ENCODE results near the gene AURKAIP1.

AURKAIP1 gene

DNA sequence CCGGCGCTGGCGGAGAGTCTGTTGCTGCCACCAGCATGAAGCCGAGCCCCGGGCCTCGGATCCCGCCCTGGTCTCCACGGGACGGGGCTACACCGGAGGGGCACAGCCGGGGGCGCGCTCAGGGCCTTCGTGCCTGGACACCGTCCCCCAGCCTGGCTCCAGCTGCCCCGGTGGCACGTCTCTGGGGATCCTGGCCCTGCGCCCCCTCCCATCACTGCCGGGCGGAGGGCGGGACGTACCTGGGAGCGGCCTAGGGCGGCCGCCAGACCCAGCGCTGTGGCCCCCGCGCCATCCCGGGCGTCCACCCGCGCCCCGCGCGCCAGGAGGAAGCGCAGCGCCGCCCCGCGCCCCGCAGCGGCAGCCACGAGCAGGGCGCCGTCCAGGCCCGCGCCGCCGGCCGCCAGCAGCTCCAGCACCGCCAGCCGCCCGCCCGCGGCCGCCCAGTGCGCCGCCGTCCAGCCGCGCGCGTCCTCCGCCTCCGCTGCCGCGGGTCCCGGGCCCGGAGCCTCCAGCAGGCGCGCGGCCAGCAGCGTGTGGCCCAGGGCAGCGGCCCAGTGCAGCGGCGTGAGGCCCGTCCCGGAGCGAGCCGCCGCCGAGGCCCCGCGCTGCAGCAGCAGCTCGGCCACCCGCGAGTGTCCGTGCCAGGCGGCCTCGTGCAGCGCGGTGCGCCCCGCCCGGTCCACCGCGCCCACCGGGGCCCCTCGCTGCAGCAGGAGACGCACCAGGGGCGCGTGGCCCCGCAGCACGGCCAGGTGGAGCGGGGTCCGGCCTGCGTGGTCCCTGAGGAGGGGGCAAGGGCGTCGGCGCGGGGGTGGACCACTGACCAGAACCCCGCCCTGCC is 45.0 kb upstream of the AURKAIP1 start:
- TF ChIP-seq, protein P1, sequence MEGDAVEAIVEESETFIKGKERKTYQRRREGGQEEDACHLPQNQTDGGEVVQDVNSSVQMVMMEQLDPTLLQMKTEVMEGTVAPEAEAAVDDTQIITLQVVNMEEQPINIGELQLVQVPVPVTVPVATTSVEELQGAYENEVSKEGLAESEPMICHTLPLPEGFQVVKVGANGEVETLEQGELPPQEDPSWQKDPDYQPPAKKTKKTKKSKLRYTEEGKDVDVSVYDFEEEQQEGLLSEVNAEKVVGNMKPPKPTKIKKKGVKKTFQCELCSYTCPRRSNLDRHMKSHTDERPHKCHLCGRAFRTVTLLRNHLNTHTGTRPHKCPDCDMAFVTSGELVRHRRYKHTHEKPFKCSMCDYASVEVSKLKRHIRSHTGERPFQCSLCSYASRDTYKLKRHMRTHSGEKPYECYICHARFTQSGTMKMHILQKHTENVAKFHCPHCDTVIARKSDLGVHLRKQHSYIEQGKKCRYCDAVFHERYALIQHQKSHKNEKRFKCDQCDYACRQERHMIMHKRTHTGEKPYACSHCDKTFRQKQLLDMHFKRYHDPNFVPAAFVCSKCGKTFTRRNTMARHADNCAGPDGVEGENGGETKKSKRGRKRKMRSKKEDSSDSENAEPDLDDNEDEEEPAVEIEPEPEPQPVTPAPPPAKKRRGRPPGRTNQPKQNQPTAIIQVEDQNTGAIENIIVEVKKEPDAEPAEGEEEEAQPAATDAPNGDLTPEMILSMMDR (IDR thresholded peaks at IDR 0.05), result no peak

DNA sequence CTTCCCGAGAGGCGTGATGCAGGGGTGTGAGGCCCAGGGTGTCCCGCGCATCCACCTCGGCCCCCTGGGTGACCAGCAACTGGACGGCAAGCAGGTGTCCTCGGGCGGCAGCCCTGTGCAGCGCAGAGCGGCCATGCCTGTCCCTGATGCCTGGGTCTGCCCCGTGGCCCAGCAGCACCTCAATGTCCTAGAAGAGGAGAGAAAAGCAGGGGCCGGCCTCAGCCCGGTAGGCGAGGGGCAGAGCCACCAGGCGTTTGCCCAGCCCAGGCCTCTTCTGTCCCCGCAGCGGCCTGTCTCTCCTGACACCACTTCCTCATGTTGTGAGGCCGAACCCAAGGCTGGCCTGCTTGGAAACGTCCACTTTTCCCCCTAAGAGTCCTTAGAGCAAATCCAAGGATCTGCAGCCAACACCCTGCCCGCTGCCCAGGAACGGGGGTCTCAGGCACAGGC is 44.4 kb upstream of the AURKAIP1 start:
- TF ChIP-seq, protein P1 (IDR thresholded peaks at IDR 0.05), result no peak

DNA sequence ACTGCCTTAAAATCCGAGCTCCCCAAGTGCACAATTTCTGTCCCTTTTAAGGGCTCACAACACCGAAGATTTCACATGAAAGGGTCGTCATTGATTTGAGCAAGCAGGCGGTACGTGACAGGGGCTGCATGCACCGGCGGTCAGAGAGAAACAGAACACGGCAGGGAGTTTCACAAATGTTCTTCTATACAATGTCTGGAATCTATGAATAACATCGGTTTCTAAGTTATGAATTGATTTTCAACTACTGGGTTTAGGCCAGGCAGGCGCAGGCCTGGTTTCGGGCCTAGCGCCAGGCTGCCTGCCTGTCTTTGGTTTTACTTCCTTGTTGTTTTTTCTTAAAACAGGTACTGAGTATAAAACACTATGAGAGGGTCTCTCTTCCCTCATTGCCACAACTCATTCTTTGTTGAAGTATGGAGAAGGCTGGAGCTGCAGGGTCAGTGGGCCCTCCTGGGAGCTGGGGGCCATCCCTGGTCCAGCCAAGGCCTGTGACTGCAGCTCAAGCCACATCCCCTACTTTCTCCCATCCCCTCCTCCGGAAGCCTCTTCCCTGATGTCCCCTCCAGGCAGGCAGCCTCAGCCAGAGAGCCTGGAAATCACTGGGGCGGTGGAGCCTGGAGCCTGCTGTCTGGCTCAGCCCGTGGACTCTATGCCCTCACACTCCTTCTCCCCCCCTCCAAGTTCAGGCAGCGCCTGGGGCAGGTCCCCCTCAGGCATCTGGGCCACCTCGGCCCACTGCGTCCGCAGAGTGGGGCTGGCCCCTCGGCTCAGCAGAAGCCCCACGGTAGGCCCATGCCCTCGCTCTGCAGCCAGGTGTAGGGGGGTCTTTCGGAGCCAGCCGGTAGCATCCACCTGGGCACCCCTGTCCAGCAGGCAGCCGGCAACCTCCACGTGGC is 43.7 kb upstream of the AURKAIP1 start:
- TF ChIP-seq, protein P1 (IDR thresholded peaks at IDR 0.05), result no peak

DNA sequence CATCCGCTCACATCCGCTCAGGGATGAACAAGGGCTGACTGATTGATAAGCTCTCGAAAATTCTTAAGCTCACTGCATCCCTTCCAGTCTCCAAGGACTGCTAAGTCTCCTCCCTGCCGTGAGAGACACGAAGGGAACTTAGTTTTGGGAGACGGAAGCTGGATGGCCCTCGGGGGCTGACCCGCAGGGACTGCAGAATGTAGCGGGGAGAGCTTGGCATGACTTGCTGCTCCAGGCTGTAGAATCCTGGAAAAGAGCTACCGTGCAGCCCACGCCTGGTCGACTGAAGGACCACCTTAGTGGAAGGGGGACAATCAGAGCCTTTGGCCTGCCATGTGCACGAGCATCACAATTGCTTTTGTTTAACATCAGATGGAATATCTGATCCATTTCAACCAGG is 40.7 kb upstream of the AURKAIP1 start:
- TF ChIP-seq, protein P1 (IDR thresholded peaks at IDR 0.05), result no peak

DNA sequence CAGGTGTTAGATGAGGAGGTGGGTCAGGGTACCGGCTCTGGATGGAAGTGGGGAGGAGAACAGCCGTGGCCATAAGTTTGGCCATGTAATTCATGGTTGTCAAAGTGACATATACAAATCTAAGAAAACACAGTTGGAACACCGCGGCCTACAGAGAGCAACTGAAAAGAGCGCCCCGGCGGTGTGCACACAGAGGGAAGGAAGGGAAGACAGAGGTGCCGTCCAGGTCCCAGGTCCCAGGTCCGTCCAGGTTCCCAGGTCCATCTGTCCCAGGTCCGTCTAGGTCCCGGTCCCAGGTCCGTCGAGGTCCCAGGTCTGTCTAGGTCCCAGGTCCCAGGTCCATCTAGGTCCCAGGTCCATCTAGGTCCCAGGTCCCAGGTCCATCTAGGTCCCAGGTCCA is 36.6 kb upstream of the AURKAIP1 start:
- TF ChIP-seq, protein P1 (IDR thresholded peaks at IDR 0.05), result no peak

DNA sequence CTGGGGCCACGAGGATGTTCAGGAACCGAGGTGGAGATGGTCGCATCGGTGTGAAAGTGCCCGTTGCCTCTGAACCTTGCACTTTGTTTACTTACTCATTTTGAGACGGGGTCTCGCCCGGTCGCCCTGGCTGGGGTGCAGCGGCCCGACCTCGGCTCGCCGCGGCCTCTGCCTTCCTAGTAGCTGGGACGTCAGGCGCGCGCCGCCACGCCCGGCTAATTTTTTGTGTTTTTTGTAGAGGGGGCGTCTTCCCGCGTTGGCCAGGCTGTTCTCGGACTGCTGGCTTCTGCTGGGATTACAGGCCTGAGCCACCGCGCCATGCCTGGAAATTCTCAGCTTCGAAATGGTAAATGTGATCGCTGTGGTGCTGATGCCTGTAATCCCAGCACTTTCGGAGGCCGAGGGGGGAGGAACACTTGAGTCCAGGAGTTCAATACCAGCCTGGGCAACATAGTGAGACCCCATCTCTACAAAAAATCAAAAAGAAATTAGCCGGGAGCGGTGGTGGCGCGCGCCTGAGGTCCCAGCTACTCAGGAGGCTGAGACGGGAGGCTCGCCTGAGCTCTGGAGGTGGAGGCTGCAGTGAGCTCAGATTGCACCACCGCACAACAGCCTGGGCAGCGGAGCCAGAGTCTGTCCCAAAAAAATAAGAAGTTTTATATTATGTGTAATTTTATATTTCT is 32.8 kb upstream of the AURKAIP1 start:
- TF ChIP-seq, protein P1 (IDR thresholded peaks at IDR 0.05), result no peak

Data from LNCAP (cell line).